ENCODE measurements around the gene NSMCE1. TPM values are rescaled to one million over a fixed set of nuclear protein-coding genes. Genes with fewer than 3 reads are reported as not detected.
A peak's percentile ranks its signal among the peaks of the same experiment; 100 is the strongest.
"Not testable (repeated sequence)": the region's sequence is repeated elsewhere in the genome, so short reads cannot be mapped to it uniquely, and the experiment has no call there.

The NSMCE1 gene
- total and polyA plus RNA-seq, 4 experiments from 2014 or later = 66.6 to 202 (median 106) TPM

- no peak overlapping the region for H3K4me3 ChIP-seq (ENCODE audit: low read length in 2 of 2)
- no peak overlapping the region for H3K4me3 Mint-ChIP-seq
- ChIA-PET POLR2A (ENCODE audit: partially characterized antibody) (no interaction called here), CTCF (ENCODE audit: partially characterized antibody) (interaction anchor here (3.1 kb wide), 1 partner anchor 30 kb away, joined by 14 read pairs; no protein-coding TSS in a partner anchor)
- H3K27me3 Mint-ChIP-seq = no peaks in the 10 kb centered on the region
- peaks cover 31 to 73% (median 52%) of the 10 kb centered on the region in 4 donors for H3K4me1 Mint-ChIP-seq
- no peak for DNase-seq
- peaks cover 26% of the 10 kb centered on the region for H3K4me1 ChIP-seq (ENCODE audit: insufficient read depth, low read length)
- no peaks in the 10 kb centered on the region for H3K9me3 Mint-ChIP-seq
- intact Hi-C loops (cut with micrococcal nuclease) = loop anchor here (10.0 kb wide), 1 partner anchor 51 kb away; the partner anchor contains the start of gene IL4R
- no peaks in the 10 kb centered on the region for H3K36me3 ChIP-seq (ENCODE audit: insufficient read depth, low read length)
- no peaks in the 10 kb centered on the region for H3K27me3 ChIP-seq (ENCODE audit: insufficient read depth, low read length)
- no peak overlapping the region for H3K27ac ChIP-seq (ENCODE audit: low read depth, low read length)
- no peaks in the 10 kb centered on the region for H3K9me3 ChIP-seq (ENCODE audit: control insufficient read depth in 1 of 2, low read length in 2 of 2)
- H3K36me3 Mint-ChIP-seq = peaks cover 12 to 19% of the 10 kb centered on the region in 2 donors
- peak overlapping the region in 3 of 7 donors; percentile 19 to 78 (median 75) for H3K27ac Mint-ChIP-seq
Measured at GRCh38 chr16:27264151-27264550, 4.4 kb downstream of the NSMCE1 start.

- H3K36me3 ChIP-seq (ENCODE audit: insufficient read depth, low read length); H3K4me3 ChIP-seq (ENCODE audit: low read length in 2 of 2); H3K9me3 ChIP-seq (ENCODE audit: control insufficient read depth in 1 of 2, low read length in 2 of 2); POLR2A ChIA-PET (ENCODE audit: partially characterized antibody); DNase-seq; H3K27me3 Mint-ChIP-seq; H3K4me3 Mint-ChIP-seq; CTCF ChIA-PET (ENCODE audit: partially characterized antibody); H3K27ac ChIP-seq (ENCODE audit: low read depth, low read length); H3K9me3 Mint-ChIP-seq; H3K27me3 ChIP-seq (ENCODE audit: insufficient read depth, low read length): not testable (repeated sequence)
- Mint-ChIP-seq H3K4me1 (peaks cover 34 to 69% (median 53%) of the 10 kb centered on the region in 4 donors), H3K36me3 (peaks cover 13 to 19% of the 10 kb centered on the region in 2 donors), H3K27ac (peak overlapping the region in 3 of 7 donors; percentile 18 to 42 (median 32))
- intact Hi-C loops (cut with micrococcal nuclease) = loop anchor here (10.0 kb wide), 1 partner anchor 52 kb away; the partner anchor contains the start of gene IL4R
- H3K4me1 ChIP-seq (ENCODE audit: insufficient read depth, low read length) = peaks cover 21% of the 10 kb centered on the region
Measured at GRCh38 chr16:27262904-27263423, 5.6 kb downstream of the NSMCE1 start.

- no peak overlapping the region for H3K4me3 Mint-ChIP-seq
- no peaks in the 10 kb centered on the region for H3K27me3 ChIP-seq (ENCODE audit: insufficient read depth, low read length)
- CTCF ChIA-PET (ENCODE audit: partially characterized antibody) = interaction anchor here (1.5 to 1.6 kb wide), 2 partner anchors 25 to 81 kb away, joined by 5 read pairs; no protein-coding TSS in a partner anchor
- no peak overlapping the region for H3K4me3 ChIP-seq (ENCODE audit: low read length in 2 of 2)
- peaks cover 37 to 68% (median 50%) of the 10 kb centered on the region in 4 donors for H3K4me1 Mint-ChIP-seq
- H3K27me3 Mint-ChIP-seq = no peaks in the 10 kb centered on the region
- no peaks in the 10 kb centered on the region for H3K9me3 ChIP-seq (ENCODE audit: control insufficient read depth in 1 of 2, low read length in 2 of 2)
- peaks cover 11% of the 10 kb centered on the region for H3K4me1 ChIP-seq (ENCODE audit: insufficient read depth, low read length)
- H3K36me3 ChIP-seq (ENCODE audit: insufficient read depth, low read length) = peaks cover 23% of the 10 kb centered on the region
- intact Hi-C loops (cut with micrococcal nuclease) = loop anchor here (10.0 kb wide), 1 partner anchor 55 kb away; the partner anchor contains the start of gene IL4R
- H3K36me3 Mint-ChIP-seq = peaks cover 35 to 37% of the 10 kb centered on the region in 2 donors
- no peaks in the 10 kb centered on the region for H3K9me3 Mint-ChIP-seq
- no peak for DNase-seq
- POLR2A ChIA-PET (ENCODE audit: partially characterized antibody) = no interaction called here
- H3K27ac Mint-ChIP-seq = peak overlapping the region in 1 of 7 donors; percentile 53
- H3K27ac ChIP-seq (ENCODE audit: low read depth, low read length) = no peak overlapping the region
Measured at GRCh38 chr16:27259710-27260109, 8.9 kb downstream of the NSMCE1 start.

GRCh38 chr16:27258241-27258734, 10.3 kb downstream of the NSMCE1 start:
- CTCF ChIA-PET (ENCODE audit: partially characterized antibody) = interaction anchor here (1.6 kb wide), 1 partner anchor 57 kb away, joined by 3 read pairs; no protein-coding TSS in a partner anchor
- POLR2A ChIA-PET (ENCODE audit: partially characterized antibody) = interaction anchor here (6.5 kb wide), 1 partner anchor 22 kb away, joined by 47 read pairs; no protein-coding TSS in a partner anchor
- H3K4me3 Mint-ChIP-seq = no peak overlapping the region
- intact Hi-C loops (cut with micrococcal nuclease) = no loop called here
- Histone ChIP-seq H3K4me1 (ENCODE audit: insufficient read depth, low read length) (peaks cover 23% of the 10 kb centered on the region), H3K9me3 (ENCODE audit: control insufficient read depth in 1 of 2, low read length in 2 of 2) (no peaks in the 10 kb centered on the region), H3K36me3 (ENCODE audit: insufficient read depth, low read length) (peaks cover 23% of the 10 kb centered on the region), H3K4me3 (ENCODE audit: low read length in 2 of 2) (no peak overlapping the region), H3K27me3 (ENCODE audit: insufficient read depth, low read length) (no peaks in the 10 kb centered on the region), H3K27ac (ENCODE audit: low read depth, low read length) (no peak overlapping the region)
- H3K4me1 Mint-ChIP-seq = peaks cover 43 to 72% (median 55%) of the 10 kb centered on the region in 4 donors
- DNase-seq = no peak
- no peaks in the 10 kb centered on the region for H3K9me3 Mint-ChIP-seq
- peak overlapping the region in 2 of 7 donors; percentile 2 to 30 for H3K27ac Mint-ChIP-seq
- H3K36me3 Mint-ChIP-seq = peaks cover 41 to 44% of the 10 kb centered on the region in 2 donors
- no peaks in the 10 kb centered on the region for H3K27me3 Mint-ChIP-seq

GRCh38 chr16:27257271-27257670, 11.3 kb downstream of the NSMCE1 start:
- H3K27me3 ChIP-seq (ENCODE audit: insufficient read depth, low read length) = no peaks in the 10 kb centered on the region
- no peaks in the 10 kb centered on the region for H3K9me3 ChIP-seq (ENCODE audit: control insufficient read depth in 1 of 2, low read length in 2 of 2)
- H3K4me1 ChIP-seq (ENCODE audit: insufficient read depth, low read length) = peaks cover 23% of the 10 kb centered on the region
- POLR2A ChIA-PET (ENCODE audit: partially characterized antibody) = interaction anchor here (6.5 kb wide), 1 partner anchor 21 kb away, joined by 47 read pairs; no protein-coding TSS in a partner anchor
- intact Hi-C loops (cut with micrococcal nuclease) = no loop called here
- H3K36me3 ChIP-seq (ENCODE audit: insufficient read depth, low read length) = peaks cover 23% of the 10 kb centered on the region
- Mint-ChIP-seq H3K9me3 (no peaks in the 10 kb centered on the region), H3K36me3 (peaks cover 32 to 47% of the 10 kb centered on the region in 2 donors), H3K27me3 (no peaks in the 10 kb centered on the region), H3K4me3 (no peak overlapping the region), H3K4me1 (peaks cover 38 to 68% (median 51%) of the 10 kb centered on the region in 4 donors), H3K27ac (peak overlapping the region in 1 of 7 donors; percentile 70)
- H3K27ac ChIP-seq (ENCODE audit: low read depth, low read length) = no peak overlapping the region
- DNase-seq = no peak
- CTCF ChIA-PET (ENCODE audit: partially characterized antibody) = interaction anchor here (0.7 to 1.6 kb wide), 2 partner anchors 23 to 58 kb away, joined by 3 read pairs; no protein-coding TSS in a partner anchor
- no peak overlapping the region for H3K4me3 ChIP-seq (ENCODE audit: low read length in 2 of 2)

GRCh38 chr16:27256861-27257260, 11.7 kb downstream of the NSMCE1 start:
- no peaks in the 10 kb centered on the region for H3K27me3 Mint-ChIP-seq
- peaks cover 34 to 48% of the 10 kb centered on the region in 2 donors for H3K36me3 Mint-ChIP-seq
- Histone ChIP-seq H3K27ac (ENCODE audit: low read depth, low read length) (no peak overlapping the region), H3K36me3 (ENCODE audit: insufficient read depth, low read length) (peaks cover 23% of the 10 kb centered on the region), H3K27me3 (ENCODE audit: insufficient read depth, low read length) (no peaks in the 10 kb centered on the region), H3K4me3 (ENCODE audit: low read length in 2 of 2) (no peak overlapping the region), H3K4me1 (ENCODE audit: insufficient read depth, low read length) (peaks cover 23% of the 10 kb centered on the region), H3K9me3 (ENCODE audit: control insufficient read depth in 1 of 2, low read length in 2 of 2) (no peaks in the 10 kb centered on the region)
- no peak for DNase-seq
- H3K9me3 Mint-ChIP-seq = no peaks in the 10 kb centered on the region
- H3K4me1 Mint-ChIP-seq = peaks cover 36 to 66% (median 51%) of the 10 kb centered on the region in 4 donors
- ChIA-PET CTCF (ENCODE audit: partially characterized antibody) (interaction anchor here (0.7 to 1.6 kb wide), 2 partner anchors 23 to 59 kb away, joined by 3 read pairs; no protein-coding TSS in a partner anchor), POLR2A (ENCODE audit: partially characterized antibody) (interaction anchor here (6.5 kb wide), 1 partner anchor 20 kb away, joined by 47 read pairs; no protein-coding TSS in a partner anchor)
- H3K27ac Mint-ChIP-seq = peak overlapping the region in 1 of 7 donors; percentile 48
- intact Hi-C loops (cut with micrococcal nuclease) = no loop called here
- no peak overlapping the region for H3K4me3 Mint-ChIP-seq

GRCh38 chr16:27254262-27254811, 14.2 kb downstream of the NSMCE1 start:
- Mint-ChIP-seq H3K9me3 (no peaks in the 10 kb centered on the region), H3K4me3 (peak overlapping the region in 5 of 8 donors; percentile 42 to 71 (median 51)), H3K27ac (peak overlapping the region in 5 of 7 donors; percentile 2 to 88 (median 30)), H3K36me3 (peaks cover 49 to 51% of the 10 kb centered on the region in 2 donors), H3K4me1 (peaks cover 36 to 59% (median 49%) of the 10 kb centered on the region in 4 donors), H3K27me3 (no peaks in the 10 kb centered on the region)
- ChIA-PET CTCF (ENCODE audit: partially characterized antibody) (interaction anchor here (0.7 to 1.6 kb wide), 3 partner anchors 20 to 66 kb away, joined by 3 to 8 read pairs (median 3); no protein-coding TSS in a partner anchor), POLR2A (ENCODE audit: partially characterized antibody) (interaction anchor here (0.9 to 6.5 kb wide), 4 partner anchors 14 to 51 kb away, joined by 3 to 47 read pairs (median 4); partner anchors contain the start of genes KDM8 and NSMCE1)
- Histone ChIP-seq H3K27ac (ENCODE audit: low read depth, low read length) (no peak overlapping the region), H3K36me3 (ENCODE audit: insufficient read depth, low read length) (peaks cover 23% of the 10 kb centered on the region), H3K4me3 (ENCODE audit: low read length in 2 of 2) (no peak overlapping the region), H3K4me1 (ENCODE audit: insufficient read depth, low read length) (peaks cover 23% of the 10 kb centered on the region), H3K9me3 (ENCODE audit: control insufficient read depth in 1 of 2, low read length in 2 of 2) (no peaks in the 10 kb centered on the region), H3K27me3 (ENCODE audit: insufficient read depth, low read length) (no peaks in the 10 kb centered on the region)
- DNase-seq = no peak
- intact Hi-C loops (cut with micrococcal nuclease) = no loop called here

All from CD4-positive, alpha-beta memory T cell (primary cell).